ENCODE measurements around the gene EMD.
"Not testable (repeated sequence)": the region's sequence is repeated elsewhere in the genome, so short reads cannot be mapped to it uniquely, and the experiment has no call there.

EMD gene

DNA sequence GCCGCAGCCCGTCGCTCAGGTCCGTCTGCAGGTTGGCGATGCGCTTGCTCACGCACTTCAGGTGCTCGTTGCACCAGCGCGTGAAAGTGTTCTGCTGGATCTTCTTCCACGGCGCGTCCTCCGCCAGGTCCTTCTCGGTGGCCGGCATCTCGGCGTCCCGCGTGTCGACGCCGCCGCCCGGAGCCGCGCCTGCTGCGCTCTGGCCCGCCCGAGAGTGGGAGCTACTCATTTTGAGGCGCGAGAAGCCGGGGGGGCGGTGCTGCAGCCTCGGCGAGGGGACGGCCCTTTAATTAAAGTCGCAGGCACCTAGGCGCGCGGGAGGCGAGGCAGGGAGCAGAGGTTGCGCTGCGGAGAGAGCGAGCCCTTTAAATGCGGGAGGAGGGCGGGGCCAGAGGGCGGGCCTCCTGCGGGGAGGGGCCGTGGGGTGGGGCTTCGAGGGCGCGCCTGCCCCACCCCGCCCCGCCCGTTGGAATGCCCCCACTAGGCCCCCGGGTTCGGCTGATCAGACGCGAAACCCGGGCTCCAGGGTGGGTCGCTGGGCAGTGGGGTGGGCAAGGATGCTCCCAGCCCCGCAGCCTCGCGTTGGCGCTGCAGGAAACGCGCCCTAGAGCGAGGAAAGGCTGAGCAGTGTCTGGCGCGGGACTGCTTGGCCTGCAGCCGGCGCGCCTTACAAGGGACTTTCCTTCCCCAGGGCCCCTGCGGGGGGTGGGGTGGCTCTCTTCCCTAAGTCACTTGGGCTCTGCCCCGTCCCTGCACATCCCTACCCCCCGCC is 7.9 kb upstream of the EMD start:
- peak; percentile 84 to 88 for DNase-seq (ENCODE audit: low read depth in 2 of 2)

DNA sequence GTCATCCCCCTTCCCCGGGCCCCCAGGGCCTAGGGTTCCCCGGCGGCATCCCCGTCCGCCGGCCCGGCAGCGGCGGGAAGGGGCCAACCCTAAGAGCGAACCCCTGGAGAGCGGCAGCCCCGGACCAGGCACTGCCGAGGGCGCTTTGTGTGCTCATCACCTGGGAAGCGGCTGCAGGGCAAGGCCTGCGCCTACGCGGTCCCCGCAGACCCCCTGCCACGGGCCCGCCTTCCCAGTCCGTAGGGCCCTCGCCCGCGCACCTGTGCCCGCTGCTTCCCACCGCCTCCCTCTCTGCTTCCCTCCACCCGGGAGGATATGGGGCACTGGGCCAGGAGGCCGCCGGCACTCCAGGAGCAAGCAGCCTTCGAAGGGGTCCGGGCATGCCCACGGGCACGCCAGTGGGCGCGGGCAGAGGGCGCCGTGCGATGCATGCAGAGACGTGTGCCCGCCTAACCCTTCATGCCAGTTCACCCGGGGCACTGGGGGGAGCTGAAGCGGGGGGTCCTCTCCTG is 7.2 kb upstream of the EMD start:
- DNase-seq (ENCODE audit: low read depth in 2 of 2) = no peak

DNA sequence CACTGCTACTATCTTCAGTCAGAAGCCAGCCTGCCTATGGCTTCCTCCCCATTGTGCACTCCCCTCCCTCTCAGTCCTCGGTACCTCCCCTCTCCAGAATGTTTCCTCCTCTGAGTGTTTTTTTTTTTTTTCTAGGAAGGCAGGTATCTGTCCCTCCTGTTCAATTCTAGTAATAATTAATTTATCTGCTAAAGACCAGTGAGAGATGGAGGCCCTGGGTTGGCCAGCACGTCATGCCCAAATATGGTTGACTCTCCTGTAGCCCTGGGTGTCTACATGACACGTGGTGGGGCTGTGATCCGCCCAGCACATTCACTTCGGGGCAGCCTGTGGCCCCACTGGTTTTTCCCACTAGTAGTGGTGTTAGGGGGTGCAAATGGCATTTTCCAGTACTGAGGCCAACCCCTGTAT is 6.5 kb upstream of the EMD start:
- DNase-seq (ENCODE audit: low read depth in 2 of 2) = no peak

DNA sequence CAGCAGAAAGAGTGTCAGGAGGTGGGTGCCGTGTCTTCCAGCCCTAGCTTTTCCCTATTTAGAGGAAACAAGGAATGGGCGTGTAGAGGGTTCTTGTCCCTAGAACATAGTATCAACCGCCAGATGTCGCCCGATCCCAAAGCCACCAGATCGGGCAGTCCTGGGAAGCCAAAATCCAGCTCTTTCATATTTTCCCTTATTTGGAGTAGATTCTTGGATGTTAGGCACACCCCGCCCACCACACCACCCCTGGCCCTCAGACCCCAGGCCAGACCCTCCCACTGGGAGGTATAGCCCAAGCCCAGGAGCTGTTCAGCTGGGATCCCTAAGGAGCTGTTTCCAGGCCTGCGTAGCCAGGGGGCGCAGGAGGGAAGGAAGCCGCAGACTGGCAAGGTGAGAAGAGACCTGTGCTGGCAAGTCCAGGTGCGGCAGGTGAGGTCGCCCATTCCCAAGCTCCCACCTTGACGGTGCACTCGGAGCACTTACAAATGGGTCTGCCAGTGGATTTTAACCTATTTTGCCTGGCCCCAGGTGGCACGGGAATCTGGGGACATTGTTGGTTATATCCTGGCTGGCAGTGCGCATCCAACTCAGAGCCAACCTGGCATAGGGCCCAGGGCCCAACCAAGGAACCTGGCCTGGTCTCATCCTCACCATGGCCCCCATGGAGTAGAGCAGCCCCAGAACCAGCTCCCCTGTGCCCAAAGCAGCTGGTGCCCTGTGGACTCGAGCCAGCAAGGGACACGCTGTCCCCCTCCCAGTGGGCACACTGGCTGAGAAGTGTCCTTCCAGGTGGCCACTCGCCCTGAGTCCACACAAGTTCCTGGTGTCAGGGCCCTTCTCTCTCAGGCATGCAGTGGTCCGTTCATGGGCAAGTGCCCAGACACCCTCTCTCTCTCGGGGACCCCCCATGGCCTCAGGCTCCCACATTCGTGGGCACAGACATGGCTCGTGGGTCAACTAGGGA is 5.5 kb upstream of the EMD start:
- DNase-seq (ENCODE audit: low read depth in 2 of 2) = no peak

DNA sequence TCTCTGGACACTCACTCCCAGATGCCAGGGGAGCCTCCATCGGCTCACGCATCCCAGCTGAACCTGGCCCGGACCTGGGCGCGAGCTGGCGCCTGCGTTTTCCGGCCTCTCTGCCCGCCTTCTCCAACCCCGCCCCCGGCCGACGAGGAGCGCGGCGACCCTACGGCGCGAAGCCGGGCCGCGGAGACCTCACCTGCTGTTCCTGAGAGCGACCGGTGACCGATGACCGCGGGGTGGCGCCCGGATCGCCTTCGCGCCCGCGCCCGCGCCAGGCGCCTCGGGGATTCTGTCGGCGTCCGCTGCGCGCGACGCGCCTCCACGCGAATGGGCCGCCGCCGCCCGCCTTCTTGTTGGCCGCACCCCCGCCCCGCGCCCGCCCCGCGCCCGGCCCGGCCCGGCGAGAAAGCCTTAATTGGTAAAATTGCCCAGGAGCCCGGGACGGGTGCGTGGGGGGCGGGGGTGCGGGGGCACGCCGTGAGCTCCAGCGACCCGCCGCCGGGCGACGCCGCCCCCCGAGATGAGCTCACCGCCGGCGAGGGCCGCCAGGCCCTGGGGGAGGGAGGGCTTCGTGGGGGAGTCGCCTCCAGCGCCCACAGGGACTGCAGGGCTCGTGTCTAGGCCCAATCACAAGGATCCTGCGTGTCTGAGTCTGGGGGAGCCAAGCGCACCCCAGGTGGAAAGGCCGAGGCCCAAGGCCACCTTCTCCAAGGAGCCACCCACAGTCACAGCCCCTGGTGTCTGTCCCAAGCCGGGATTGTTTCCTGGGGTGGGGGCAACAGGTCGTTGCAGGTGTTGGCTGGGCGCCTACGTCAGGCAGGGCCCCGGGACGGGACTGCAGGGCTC is 4.6 kb upstream of the EMD start, which contains the start of gene FLNA:
TSS of gene FLNA (minus strand) at position 322 of the 843 bp plus-strand sequence. CDS start 3,389 bp downstream, outside the sequence.
- no peak for DNase-seq (ENCODE audit: low read depth in 2 of 2)

GRCh38 chrX:154375156-154375504 is 4.0 kb upstream of the EMD start:
- no peak for DNase-seq (ENCODE audit: low read depth in 2 of 2)

GRCh38 chrX:154376774-154377173 is 2.3 kb upstream of the EMD start:
- no peak for DNase-seq (ENCODE audit: low read depth in 2 of 2)

GRCh38 chrX:154378059-154378798 is 866 bp upstream of the EMD start:
- no peak for DNase-seq (ENCODE audit: low read depth in 2 of 2)

DNA sequence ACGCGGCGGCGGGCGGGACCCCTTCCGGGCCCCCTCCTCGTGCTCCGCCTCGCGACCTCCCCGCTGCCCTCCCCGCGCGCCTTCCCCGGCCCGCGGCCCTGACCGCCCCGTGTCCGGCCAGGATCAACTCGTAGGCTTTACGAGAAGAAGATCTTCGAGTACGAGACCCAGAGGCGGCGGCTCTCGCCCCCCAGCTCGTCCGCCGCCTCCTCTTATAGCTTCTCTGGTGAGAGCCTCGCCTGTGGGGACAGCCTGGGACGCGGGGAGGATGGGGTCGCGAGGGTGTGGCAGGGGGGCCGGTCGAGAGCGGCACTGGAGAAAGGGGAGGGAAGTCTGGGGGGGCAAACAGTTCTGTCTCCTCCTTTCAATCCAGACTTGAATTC is 465 bp downstream of the EMD start:
- DNase-seq (ENCODE audit: low read depth in 2 of 2) = no peak

DNA sequence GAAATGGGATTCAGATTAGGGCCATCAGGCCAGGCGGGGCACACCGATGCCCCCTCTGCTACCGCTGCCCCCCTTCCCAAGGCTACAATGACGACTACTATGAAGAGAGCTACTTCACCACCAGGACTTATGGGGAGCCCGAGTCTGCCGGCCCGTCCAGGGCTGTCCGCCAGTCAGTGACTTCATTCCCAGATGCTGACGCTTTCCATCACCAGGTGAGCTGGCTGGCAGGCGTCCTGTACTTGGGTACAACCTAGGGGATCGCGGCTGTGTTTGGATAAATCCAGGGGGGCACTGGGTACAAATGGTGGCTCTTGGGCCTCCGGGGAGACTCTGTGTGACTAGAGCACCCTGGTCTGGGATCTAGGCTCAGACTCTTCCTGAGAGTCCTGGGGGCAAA is 1.1 kb downstream of the EMD start:
- no peak for DNase-seq (ENCODE audit: low read depth in 2 of 2)

DNA sequence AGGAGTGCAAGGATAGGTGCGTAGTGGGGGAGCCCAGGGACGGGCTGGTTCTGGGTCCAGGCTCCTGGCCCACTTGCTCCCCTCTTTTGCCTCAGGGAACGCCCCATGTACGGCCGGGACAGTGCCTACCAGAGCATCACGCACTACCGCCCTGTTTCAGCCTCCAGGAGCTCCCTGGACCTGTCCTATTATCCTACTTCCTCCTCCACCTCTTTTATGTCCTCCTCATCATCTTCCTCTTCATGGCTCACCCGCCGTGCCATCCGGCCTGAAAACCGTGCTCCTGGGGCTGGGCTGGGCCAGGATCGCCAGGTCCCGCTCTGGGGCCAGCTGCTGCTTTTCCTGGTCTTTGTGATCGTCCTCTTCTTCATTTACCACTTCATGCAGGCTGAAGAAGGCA is 1.7 kb downstream of the EMD start:
- no peak for DNase-seq (ENCODE audit: low read depth in 2 of 2)

DNA sequence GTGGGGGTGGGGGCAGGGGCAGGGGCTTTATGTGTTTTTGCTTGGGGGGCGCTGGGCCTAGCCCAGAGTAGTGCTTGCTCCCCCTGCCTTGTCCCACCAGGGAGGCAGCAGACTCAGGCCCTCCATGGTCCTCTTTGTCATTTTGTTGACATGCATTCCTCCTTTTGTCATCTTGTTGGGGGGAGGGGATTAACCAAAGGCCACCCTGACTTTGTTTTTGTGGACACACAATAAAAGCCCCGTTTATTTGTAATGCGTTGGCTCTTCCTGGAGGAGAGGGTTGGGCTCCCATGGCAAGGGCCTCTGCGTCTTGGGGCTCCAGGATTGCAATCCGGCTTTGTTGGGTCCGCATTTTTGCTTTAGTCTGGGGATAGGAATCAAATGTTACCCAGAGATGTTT is 2.2 kb downstream of the EMD start:
- no peak for DNase-seq (ENCODE audit: low read depth in 2 of 2)

DNA sequence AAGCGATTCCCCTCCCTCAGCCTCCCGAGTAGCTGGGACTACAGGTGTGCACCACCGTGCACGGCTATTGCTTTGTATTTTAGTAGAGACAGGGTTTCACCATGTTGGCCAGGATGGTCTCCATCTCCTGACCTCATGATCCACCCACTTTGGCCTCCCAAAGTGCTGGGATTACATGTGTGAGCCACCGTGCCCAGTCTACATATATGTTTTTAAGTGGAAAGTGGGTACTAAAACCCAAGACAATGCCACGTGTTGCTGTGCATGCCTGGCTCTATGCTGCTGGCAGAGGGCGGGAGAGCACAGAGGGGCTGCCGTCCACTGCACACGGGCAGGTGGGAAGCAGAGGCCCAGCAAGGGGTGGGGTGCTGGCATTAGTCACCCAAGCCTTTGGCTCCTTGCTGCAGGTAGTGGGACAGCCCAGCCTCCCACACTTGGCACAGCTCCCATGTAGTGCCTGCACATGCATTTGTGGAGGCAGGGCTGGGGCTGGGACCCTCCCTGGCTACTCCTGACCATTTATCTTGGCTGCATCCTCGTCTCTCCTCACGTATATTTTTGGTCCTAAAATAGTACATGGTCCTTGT is 3.5 kb downstream of the EMD start:
- no peak for DNase-seq (ENCODE audit: low read depth in 2 of 2)

DNA sequence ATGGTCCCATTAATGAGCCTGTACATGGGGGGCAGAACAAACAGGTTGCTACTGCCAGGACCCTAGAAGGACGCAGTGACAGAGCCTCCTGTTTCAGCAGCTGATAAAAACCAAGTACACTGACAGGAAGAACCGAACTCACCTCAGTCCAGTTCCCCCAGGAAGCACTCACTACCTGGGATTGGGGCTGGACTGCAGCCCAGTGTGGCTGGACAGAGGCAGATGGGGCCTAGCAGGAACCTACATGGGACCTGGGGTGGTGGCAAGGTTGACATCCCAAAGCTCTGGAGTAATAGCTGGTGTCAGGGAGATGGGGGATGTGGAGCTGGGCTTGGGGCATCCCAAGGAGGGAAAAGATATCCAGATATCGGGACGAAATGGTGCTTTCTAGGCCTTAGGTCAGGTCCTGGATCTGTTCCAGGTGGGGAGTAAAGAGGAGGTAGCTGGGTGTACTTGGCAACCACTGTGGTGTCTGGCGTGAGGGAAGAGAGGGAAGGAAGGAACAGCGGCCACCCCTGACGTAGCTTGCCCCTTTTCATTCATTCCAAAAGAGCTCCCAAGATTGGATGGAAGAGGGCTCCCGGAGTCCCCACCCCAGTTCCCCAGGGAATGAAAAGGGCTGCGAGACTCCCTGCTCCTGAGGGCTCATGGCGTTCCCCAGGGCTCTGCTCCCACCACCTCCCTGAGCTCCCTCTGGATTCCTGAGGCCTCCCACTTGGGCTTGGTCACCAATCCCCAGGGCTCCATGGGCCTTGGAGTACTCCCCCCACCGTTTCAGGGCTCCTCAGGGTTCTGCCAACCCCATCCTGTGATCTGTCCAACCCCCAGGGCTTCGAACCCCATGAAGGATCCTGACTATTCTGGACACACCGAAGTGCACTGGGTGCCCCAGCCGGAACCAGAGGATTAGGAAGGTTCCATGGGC is 4.5 kb downstream of the EMD start:
- no peak for DNase-seq (ENCODE audit: low read depth in 2 of 2)

- no peak for DNase-seq (ENCODE audit: low read depth in 2 of 2)
These were observed 5.3 kb downstream of the EMD start for GRCh38 chrX:154384284-154384892.

- not testable (repeated sequence) for DNase-seq (ENCODE audit: low read depth in 2 of 2)
These were observed 9.0 kb downstream of the EMD start for GRCh38 chrX:154388094-154388493.

GRCh38 chrX:154388649-154389048 is 9.6 kb downstream of the EMD start:
- DNase-seq (ENCODE audit: low read depth in 2 of 2) = not testable (repeated sequence)

GRCh38 chrX:154389812-154390747 is 11.0 kb downstream of the EMD start:
- not testable (repeated sequence) for DNase-seq (ENCODE audit: low read depth in 2 of 2)
